ENCODE data around the gene APBA1.

Gene APBA1

GRCh38 chr9:69526699-69527098, 145.5 kb downstream of the APBA1 start:
- no peak for DNase-seq (ENCODE audit: low read depth, low spot score)

- DNase-seq (ENCODE audit: low read depth, low spot score), result no peak
These were observed 152.5 kb downstream of the APBA1 start for GRCh38 chr9:69519470-69520240.

GRCh38 chr9:69516353-69517322, 155.5 kb downstream of the APBA1 start:
- DNase-seq (ENCODE audit: low read depth, low spot score), result no peak

GRCh38 chr9:69515810-69516209, 156.4 kb downstream of the APBA1 start:
- DNase-seq (ENCODE audit: low read depth, low spot score), result no peak

- no peak for DNase-seq (ENCODE audit: low read depth, low spot score)
These were observed 158.9 kb downstream of the APBA1 start for GRCh38 chr9:69513141-69513820.

GRCh38 chr9:69504058-69504457, 168.1 kb downstream of the APBA1 start:
- no peak for DNase-seq (ENCODE audit: low read depth, low spot score)

GRCh38 chr9:69502671-69503301, 169.4 kb downstream of the APBA1 start:
- no peak for DNase-seq (ENCODE audit: low read depth, low spot score)

- no peak for DNase-seq (ENCODE audit: low read depth, low spot score)
These were observed 171.3 kb downstream of the APBA1 start for GRCh38 chr9:69500896-69501295.

GRCh38 chr9:69499959-69500358, 172.2 kb downstream of the APBA1 start:
- DNase-seq (ENCODE audit: low read depth, low spot score), result no peak

- DNase-seq (ENCODE audit: low read depth, low spot score), result no peak
These were observed 172.8 kb downstream of the APBA1 start for GRCh38 chr9:69499407-69499806.

- DNase-seq (ENCODE audit: low read depth, low spot score), result no peak
These were observed 173.7 kb downstream of the APBA1 start for GRCh38 chr9:69498470-69498869.

- DNase-seq (ENCODE audit: low read depth, low spot score), result no peak
These were observed 174.4 kb downstream of the APBA1 start for GRCh38 chr9:69497816-69498215.

- no peak for DNase-seq (ENCODE audit: low read depth, low spot score)
These were observed 175.2 kb downstream of the APBA1 start for GRCh38 chr9:69496846-69497450.

- DNase-seq (ENCODE audit: low read depth, low spot score), result no peak
These were observed 176.9 kb downstream of the APBA1 start for GRCh38 chr9:69495296-69495695.

- DNase-seq (ENCODE audit: low read depth, low spot score), result no peak
These were observed 177.4 kb downstream of the APBA1 start for GRCh38 chr9:69494763-69495162.

GRCh38 chr9:69494208-69494607, 178.0 kb downstream of the APBA1 start:
- DNase-seq (ENCODE audit: low read depth, low spot score), result no peak

- DNase-seq (ENCODE audit: low read depth, low spot score), result no peak
These were observed 185.7 kb downstream of the APBA1 start for GRCh38 chr9:69486498-69486897.

- no peak for DNase-seq (ENCODE audit: low read depth, low spot score)
These were observed 186.7 kb downstream of the APBA1 start for GRCh38 chr9:69485466-69485865.

GRCh38 chr9:69483886-69484422, 188.2 kb downstream of the APBA1 start:
- DNase-seq (ENCODE audit: low read depth, low spot score), result no peak

GRCh38 chr9:69476797-69477196, 195.4 kb downstream of the APBA1 start:
- no peak for DNase-seq (ENCODE audit: low read depth, low spot score)

GRCh38 chr9:69476016-69476415, 196.2 kb downstream of the APBA1 start:
- DNase-seq (ENCODE audit: low read depth, low spot score), result no peak
